Measurements from ENCODE around the gene PITPNC1. TPM values are rescaled to one million over a fixed set of nuclear protein-coding genes. Genes with fewer than 3 reads are reported as not detected.

PITPNC1 gene
- total and polyA plus RNA-seq, 2 donors (not counting 1 experiment from before 2014, with no cell fraction given), result 4.7 to 26.1 TPM

DNA sequence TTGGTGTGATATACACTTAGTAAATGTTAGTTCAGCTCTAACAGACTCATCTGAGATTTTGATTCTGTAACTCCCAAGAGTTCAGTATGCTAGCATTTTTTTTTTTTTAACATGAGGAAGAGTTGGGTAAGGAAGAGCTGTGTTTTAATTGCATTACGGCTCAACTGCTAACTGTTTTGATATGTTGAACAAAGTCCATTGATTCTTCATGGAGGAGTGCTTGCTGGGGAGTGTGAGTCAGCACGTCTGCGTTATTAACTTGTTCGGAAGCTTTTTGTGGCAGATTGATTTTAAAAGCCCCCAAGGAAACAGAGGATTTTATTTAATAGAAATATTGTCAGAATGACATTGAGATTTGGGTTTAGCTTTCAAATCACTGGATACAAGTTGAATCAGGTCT, 45.8 kb downstream of the PITPNC1 start:
- Mint-ChIP-seq H3K27ac (no peak overlapping the region), H3K9me3 (ENCODE audit: insufficient read depth) (no peaks in the 10 kb centered on the region), H3K4me1 (peaks cover 16% of the 10 kb centered on the region), H3K4me3 (no peak overlapping the region), H3K27me3 (no peaks in the 10 kb centered on the region)
- ATAC-seq (ENCODE audit: low read depth) (no peak), DNase-seq (no peak)
- H3K9ac ChIP-seq (ENCODE audit: low read length), result no peak overlapping the region
- no peak overlapping the region for H2AFZ ChIP-seq (ENCODE audit: insufficient read depth, low read depth, low read length, poor library complexity, severe bottlenecking)
- peaks cover 0 to 2% (median 0%) of the 10 kb centered on the region in 3 donors for H3K9me3 ChIP-seq (ENCODE audit: control extremely low read depth in 1 of 3, control insufficient read depth in 2 of 3, insufficient read depth in 1 of 3, low read length in 2 of 3)
- H3K4me2 ChIP-seq (replicated peaks; ENCODE audit: low read depth, low read length, poor library complexity, severe bottlenecking), result no peak overlapping the region
- WGBS (ENCODE audit: insufficient coverage), result 93% methylated on average over 3 of the region's 4 CpGs
- no peaks in the 10 kb centered on the region for H3K36me3 ChIP-seq (replicated peaks in 1 of 2; ENCODE audit: control extremely low read depth in 1 of 2, control insufficient read depth in 1 of 2, extremely low read depth in 1 of 2, insufficient read depth in 2 of 2, low read length in 1 of 2)
- CTCF ChIA-PET, result no interaction called here
- H3K27me3 ChIP-seq (replicated peaks in 1 of 4; ENCODE audit: control extremely low read depth in 1 of 4, control insufficient read depth in 3 of 4, insufficient read depth in 4 of 4, low read length in 3 of 4), result no peaks in the 10 kb centered on the region
- peaks cover 0 to 4% of the 10 kb centered on the region in 2 donors for H3K4me1 ChIP-seq (ENCODE audit: control insufficient read depth in 2 of 2, insufficient read depth in 2 of 2, low read length in 2 of 2)
- no peaks in the 10 kb centered on the region for H4K20me1 ChIP-seq (ENCODE audit: control insufficient read depth, insufficient read depth, low read length, poor library complexity, severe bottlenecking)
- intact Hi-C loops (cut with micrococcal nuclease), result no loop called here
- no peak overlapping the region for H3K27ac ChIP-seq (ENCODE audit: low read length in 2 of 2)
- TF ChIP-seq, protein P1, sequence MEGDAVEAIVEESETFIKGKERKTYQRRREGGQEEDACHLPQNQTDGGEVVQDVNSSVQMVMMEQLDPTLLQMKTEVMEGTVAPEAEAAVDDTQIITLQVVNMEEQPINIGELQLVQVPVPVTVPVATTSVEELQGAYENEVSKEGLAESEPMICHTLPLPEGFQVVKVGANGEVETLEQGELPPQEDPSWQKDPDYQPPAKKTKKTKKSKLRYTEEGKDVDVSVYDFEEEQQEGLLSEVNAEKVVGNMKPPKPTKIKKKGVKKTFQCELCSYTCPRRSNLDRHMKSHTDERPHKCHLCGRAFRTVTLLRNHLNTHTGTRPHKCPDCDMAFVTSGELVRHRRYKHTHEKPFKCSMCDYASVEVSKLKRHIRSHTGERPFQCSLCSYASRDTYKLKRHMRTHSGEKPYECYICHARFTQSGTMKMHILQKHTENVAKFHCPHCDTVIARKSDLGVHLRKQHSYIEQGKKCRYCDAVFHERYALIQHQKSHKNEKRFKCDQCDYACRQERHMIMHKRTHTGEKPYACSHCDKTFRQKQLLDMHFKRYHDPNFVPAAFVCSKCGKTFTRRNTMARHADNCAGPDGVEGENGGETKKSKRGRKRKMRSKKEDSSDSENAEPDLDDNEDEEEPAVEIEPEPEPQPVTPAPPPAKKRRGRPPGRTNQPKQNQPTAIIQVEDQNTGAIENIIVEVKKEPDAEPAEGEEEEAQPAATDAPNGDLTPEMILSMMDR (IDR thresholded peaks at IDR 0.05), result no peak
- no peak for TF ChIP-seq EZH2 (IDR thresholded peaks at IDR 0.05; ENCODE audit: borderline replicate concordance, insufficient read depth, low read depth, low read length, poor library complexity, severe bottlenecking)
- POLR2A ChIA-PET, result no interaction called here
- no peak overlapping the region for H3K4me3 ChIP-seq (ENCODE audit: control extremely low read depth in 1 of 5, extremely low read depth in 1 of 5, insufficient read depth in 1 of 5, low read depth in 2 of 5, low read length in 4 of 5)
- peaks cover 3% of the 10 kb centered on the region for H3K79me2 ChIP-seq (ENCODE audit: control insufficient read depth, insufficient read depth, low read length)

DNA sequence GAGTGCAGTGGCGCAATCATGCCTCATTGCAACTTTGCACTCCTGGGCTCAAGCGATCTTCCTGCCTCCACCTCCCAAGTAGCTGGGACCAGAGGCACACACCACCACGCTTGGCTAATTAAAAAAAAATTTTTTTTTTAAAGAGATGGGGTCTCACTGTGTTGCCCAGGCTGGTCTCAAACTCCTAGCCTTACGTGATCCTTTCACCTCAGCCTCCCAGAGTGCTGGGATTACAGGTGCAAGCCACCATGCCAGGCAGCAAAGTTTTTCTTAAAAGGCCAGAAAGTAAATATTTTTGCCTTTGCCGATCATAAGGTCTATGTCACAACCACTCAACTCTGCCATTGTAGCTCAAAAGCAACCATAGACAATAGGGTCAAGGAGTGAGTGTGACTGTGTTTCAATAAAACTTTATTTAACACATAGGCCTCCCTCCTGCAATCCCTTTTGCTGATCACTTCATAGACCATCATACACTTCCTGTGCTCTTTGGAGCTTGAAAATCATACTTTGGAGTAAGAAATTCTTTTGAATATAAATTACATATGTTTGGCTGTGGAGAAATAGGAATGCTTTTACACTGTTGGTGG, 48.6 kb downstream of the PITPNC1 start:
- Mint-ChIP-seq H3K9me3 (ENCODE audit: insufficient read depth) (no peaks in the 10 kb centered on the region), H3K4me1 (peaks cover 10% of the 10 kb centered on the region), H3K4me3 (no peak overlapping the region), H3K27ac (no peak overlapping the region), H3K27me3 (no peaks in the 10 kb centered on the region)
- ATAC-seq (ENCODE audit: low read depth) (no peak), DNase-seq (no peak)
- H2AFZ ChIP-seq (ENCODE audit: insufficient read depth, low read depth, low read length, poor library complexity, severe bottlenecking), result no peak overlapping the region
- intact Hi-C loops (cut with micrococcal nuclease), result no loop called here
- H4K20me1 ChIP-seq (ENCODE audit: control insufficient read depth, insufficient read depth, low read length, poor library complexity, severe bottlenecking), result no peaks in the 10 kb centered on the region
- POLR2A ChIA-PET, result no interaction called here
- H3K4me2 ChIP-seq (replicated peaks; ENCODE audit: low read depth, low read length, poor library complexity, severe bottlenecking), result no peak overlapping the region
- no peak overlapping the region for H3K9ac ChIP-seq (ENCODE audit: low read length)
- H3K27me3 ChIP-seq (replicated peaks in 1 of 4; ENCODE audit: control extremely low read depth in 1 of 4, control insufficient read depth in 3 of 4, insufficient read depth in 4 of 4, low read length in 3 of 4), result no peaks in the 10 kb centered on the region
- H3K9me3 ChIP-seq (ENCODE audit: control extremely low read depth in 1 of 3, control insufficient read depth in 2 of 3, insufficient read depth in 1 of 3, low read length in 2 of 3), result peaks cover 0 to 2% (median 0%) of the 10 kb centered on the region in 3 donors
- H3K4me1 ChIP-seq (ENCODE audit: control insufficient read depth in 2 of 2, insufficient read depth in 2 of 2, low read length in 2 of 2), result peaks cover 0 to 4% of the 10 kb centered on the region in 2 donors
- CTCF ChIA-PET, result interaction anchor here (0.9 kb wide), 1 partner anchor 59 kb away, joined by 3 read pairs; the partner anchor contains the start of gene PSMD12
- H3K27ac ChIP-seq (ENCODE audit: low read length in 2 of 2), result no peak overlapping the region
- TF ChIP-seq EZH2 (IDR thresholded peaks at IDR 0.05; ENCODE audit: borderline replicate concordance, insufficient read depth, low read depth, low read length, poor library complexity, severe bottlenecking), result no peak
- TF ChIP-seq, protein P1 (IDR thresholded peaks at IDR 0.05), result no peak
- no peak overlapping the region for H3K4me3 ChIP-seq (ENCODE audit: control extremely low read depth in 1 of 5, extremely low read depth in 1 of 5, insufficient read depth in 1 of 5, low read depth in 2 of 5, low read length in 4 of 5)
- WGBS (ENCODE audit: insufficient coverage), result 100% methylated on average over 2 of the region's 5 CpGs
- peaks cover 3% of the 10 kb centered on the region for H3K79me2 ChIP-seq (ENCODE audit: control insufficient read depth, insufficient read depth, low read length)
- H3K36me3 ChIP-seq (replicated peaks in 1 of 2; ENCODE audit: control extremely low read depth in 1 of 2, control insufficient read depth in 1 of 2, extremely low read depth in 1 of 2, insufficient read depth in 2 of 2, low read length in 1 of 2), result no peaks in the 10 kb centered on the region
